Neuronal stem cell (in vitro differentiated cells): ENCODE measurements around the gene C3.

Experiments
- DNase-seq: peaks from one replicate; pipeline ENCODE4 v3.0.0-alpha.2; 2013; ENCODE audit warnings: low spot score
- H2AFZ ChIP-seq: one replicate; pipeline ENCODE4 v1.6.1; 2013; ENCODE audit warnings: mild to moderate bottlenecking, low read length, inconsistent platforms
- H2AK5ac ChIP-seq: 2 replicates; pipeline ENCODE4 v1.6.1; 2013; ENCODE audit warnings: low read depth, mild to moderate bottlenecking, inconsistent platforms, low read length, moderate library complexity, mixed read lengths
- H2BK120ac ChIP-seq: 2 replicates; pipeline ENCODE4 v1.6.1; 2013; ENCODE audit warnings: low read depth, mild to moderate bottlenecking, inconsistent platforms, low read length, moderate library complexity, mixed read lengths
- H2BK12ac ChIP-seq: one replicate; pipeline ENCODE4 v1.6.1; 2013; ENCODE audit warnings: low read length, inconsistent platforms
- H2BK15ac ChIP-seq: 2 replicates; pipeline ENCODE4 v1.6.1; 2013; ENCODE audit warnings: mild to moderate bottlenecking, low read length, inconsistent platforms, mixed read lengths
- H2BK5ac ChIP-seq: one replicate; pipeline ENCODE4 v1.6.1; 2013; ENCODE audit warnings: inconsistent platforms, mild to moderate bottlenecking, low read length, moderate library complexity
- H3K14ac ChIP-seq: one replicate; pipeline ENCODE4 v1.6.1; 2013; ENCODE audit warnings: low read length, inconsistent platforms
- H3K18ac ChIP-seq: 2 replicates; pipeline ENCODE4 v1.6.1; 2013; ENCODE audit warnings: low read length, inconsistent platforms
- H3K23ac ChIP-seq: 2 replicates; pipeline ENCODE4 v1.6.1; 2013; ENCODE audit warnings: low read depth, mild to moderate bottlenecking, mixed read lengths, low read length, inconsistent platforms; ENCODE audit not compliant: poor library complexity
- H3K27ac ChIP-seq: replicated peaks from 3 replicates; pipeline ENCODE4 v1.5.1; 2013; ENCODE audit warnings: low read length, inconsistent platforms
- H3K27me3 ChIP-seq, 3 experiments: 2 replicates each; pipeline ENCODE4 v1.6.1; 2013; ENCODE audit warnings: low read length in 3 of 3, mild to moderate bottlenecking in 2 of 3, inconsistent platforms in 1 of 3, low read depth in 1 of 3, mixed read lengths in 1 of 3, moderate library complexity in 1 of 3; ENCODE audit not compliant: control insufficient read depth in 3 of 3, insufficient read depth in 3 of 3
- H3K36me3 ChIP-seq, 2 donors: replicated peaks in 1 of 2; 2 replicates each; pipeline ENCODE4 v1.6.1; 2013; ENCODE audit warnings: low read length in 2 of 2; ENCODE audit not compliant: control insufficient read depth in 2 of 2, insufficient read depth in 2 of 2
- H3K4ac ChIP-seq: 2 replicates; pipeline ENCODE4 v1.6.1; 2013; ENCODE audit warnings: inconsistent platforms, mild to moderate bottlenecking, low read length, moderate library complexity
- H3K4me1 ChIP-seq, 2 donors: 1 replicate in 1 of 2; 2 replicates in 1 of 2; pipeline ENCODE4 v1.6.1; 2013; ENCODE audit warnings: low read length in 2 of 2, low read depth in 1 of 2; ENCODE audit not compliant: control insufficient read depth in 2 of 2, insufficient read depth in 1 of 2
- H3K4me2 ChIP-seq: one replicate; pipeline ENCODE4 v1.6.1; 2013; ENCODE audit warnings: mild to moderate bottlenecking, low read length, inconsistent platforms; ENCODE audit not compliant: insufficient read depth, poor library complexity, severe bottlenecking
- H3K4me3 ChIP-seq, 2 donors: 2 replicates each; pipeline ENCODE4 v1.5.1; 2013; ENCODE audit warnings: low read length in 2 of 2, mild to moderate bottlenecking in 2 of 2, inconsistent platforms in 1 of 2, moderate library complexity in 1 of 2
- H3K79me1 ChIP-seq: one replicate; pipeline ENCODE4 v1.6.1; 2013; ENCODE audit warnings: low read depth, mild to moderate bottlenecking, inconsistent platforms, low read length, moderate library complexity
- H3K9ac ChIP-seq: one replicate; pipeline ENCODE4 v1.6.1; 2013; ENCODE audit warnings: mild to moderate bottlenecking, low read depth, low read length, inconsistent platforms; ENCODE audit not compliant: poor library complexity
- H3K9me3 ChIP-seq, 2 donors: replicated peaks in 1 of 2; 2 replicates each; pipeline versions ENCODE3 to v1.6.1; 2013; ENCODE audit warnings: low read length in 2 of 2, mild to moderate bottlenecking in 2 of 2, inconsistent platforms in 1 of 2, low read depth in 1 of 2, mixed read lengths in 1 of 2, moderate library complexity in 1 of 2; ENCODE audit not compliant: control insufficient read depth in 2 of 2, insufficient read depth in 1 of 2
- H4K8ac ChIP-seq: one replicate; pipeline ENCODE4 v1.6.1; 2013; ENCODE audit warnings: low read depth, mild to moderate bottlenecking, inconsistent platforms, low read length, moderate library complexity
- H4K91ac ChIP-seq: one replicate; pipeline ENCODE4 v1.6.1; 2013; ENCODE audit warnings: low read length, low read depth, mild to moderate bottlenecking, inconsistent platforms; ENCODE audit not compliant: poor library complexity
- WGBS, 2 donors: extraction: QIAGEN DNeasy Blood & Tissue Kit; methylation state at CpG; one replicate each; pipeline ENCODE4 v1.1.7; 2013; ENCODE audit warnings: missing lambda C conversion rate in 2 of 2, mixed read lengths in 1 of 2; ENCODE audit not compliant: insufficient read length in 2 of 2, insufficient replicate concordance in 1 of 2; ENCODE audit errors: extremely low coverage in 2 of 2; 5-methylcytosine and 5-hydroxymethylcytosine counted together

The C3 gene

GRCh38 chr19:6671960-6672359 is 48.5 kb downstream of the C3 start:
- no peaks in the 10 kb centered on the region for H3K36me3 ChIP-seq
- no peak overlapping the region for H3K18ac ChIP-seq
- no peak overlapping the region for H3K4ac ChIP-seq
- H2BK15ac ChIP-seq, result no peak overlapping the region
- H4K8ac ChIP-seq, result no peak overlapping the region
- no peak overlapping the region for H3K14ac ChIP-seq
- H3K27me3 ChIP-seq, result peaks cover 0 to 7% (median 2%) of the 10 kb centered on the region in 3 experiments
- H2BK12ac ChIP-seq, result no peak overlapping the region
- no CpG with 5 or more reads among the region's 4 CpGs for WGBS, 2 donors
- no peak overlapping the region for H3K4me3 ChIP-seq
- no peak overlapping the region for H2BK120ac ChIP-seq
- no peak overlapping the region for H2BK5ac ChIP-seq
- H3K4me1 ChIP-seq, result peaks cover 4 to 7% of the 10 kb centered on the region in 2 donors
- H3K79me1 ChIP-seq, result no peaks in the 10 kb centered on the region
- no peak overlapping the region for H3K23ac ChIP-seq
- H4K91ac ChIP-seq, result no peak overlapping the region
- no peak overlapping the region for H3K27ac ChIP-seq
- no peak for DNase-seq
- no peak overlapping the region for H3K9ac ChIP-seq
- no peak overlapping the region for H2AK5ac ChIP-seq
- peaks cover 0 to 3% of the 10 kb centered on the region in 2 donors for H3K9me3 ChIP-seq
- H3K4me2 ChIP-seq, result no peak overlapping the region
- no peak overlapping the region for H2AFZ ChIP-seq

DNA sequence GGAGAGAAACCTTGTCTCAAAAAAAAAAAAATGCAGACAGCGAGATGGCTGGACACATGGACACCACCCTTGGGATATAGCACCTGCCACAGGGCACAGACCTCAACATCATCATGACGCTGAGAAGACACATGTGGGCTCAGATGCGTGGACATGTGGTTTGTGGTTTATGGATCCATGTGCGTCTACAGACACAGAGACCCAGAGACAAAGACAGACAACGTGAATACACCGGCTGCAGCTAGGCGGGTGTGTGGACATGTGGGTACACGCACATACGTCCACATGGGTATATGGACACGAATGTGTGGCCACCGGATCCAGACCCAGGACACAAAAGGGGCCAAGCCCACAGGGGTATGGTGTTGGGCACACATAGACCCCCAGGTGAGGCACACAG is 51.8 kb downstream of the C3 start:
- H3K4me2 ChIP-seq, result no peak overlapping the region
- H3K14ac ChIP-seq, result no peak overlapping the region
- H2BK15ac ChIP-seq, result no peak overlapping the region
- H2BK12ac ChIP-seq, result no peak overlapping the region
- H3K4me1 ChIP-seq, result no peaks in the 10 kb centered on the region
- H3K36me3 ChIP-seq, result no peaks in the 10 kb centered on the region
- no peak overlapping the region for H2AK5ac ChIP-seq
- no peak overlapping the region for H3K4ac ChIP-seq
- H2BK120ac ChIP-seq, result no peak overlapping the region
- H3K27me3 ChIP-seq, result peaks cover 0 to 7% (median 2%) of the 10 kb centered on the region in 3 experiments
- H2AFZ ChIP-seq, result no peak overlapping the region
- no peak for DNase-seq
- peaks cover 0 to 3% of the 10 kb centered on the region in 2 donors for H3K9me3 ChIP-seq
- H3K18ac ChIP-seq, result peak overlapping the region; percentile 2
- no CpG with 5 or more reads among the region's 11 CpGs for WGBS, 2 donors
- H3K79me1 ChIP-seq, result no peaks in the 10 kb centered on the region
- no peak overlapping the region for H2BK5ac ChIP-seq
- no peak overlapping the region for H4K8ac ChIP-seq
- H3K23ac ChIP-seq, result peak overlapping the region; percentile 11
- H3K27ac ChIP-seq, result no peak overlapping the region
- no peak overlapping the region for H3K4me3 ChIP-seq
- no peak overlapping the region for H3K9ac ChIP-seq
- no peak overlapping the region for H4K91ac ChIP-seq

- Histone ChIP-seq H3K9ac (peak overlapping the region; percentile 30), H3K18ac (no peak overlapping the region), H4K8ac (no peak overlapping the region), H2AK5ac (peak overlapping the region; percentile 49), H3K23ac (no peak overlapping the region), H2BK15ac (peak overlapping the region; percentile 21), H4K91ac (no peak overlapping the region), H2BK120ac (no peak overlapping the region), H3K27ac (no peak overlapping the region), H3K27me3 (peaks cover 0 to 12% (median 2%) of the 10 kb centered on the region in 3 experiments), H3K4me1 (no peaks in the 10 kb centered on the region), H3K4me3 (no peak overlapping the region), H3K4me2 (no peak overlapping the region), H3K79me1 (no peaks in the 10 kb centered on the region), H2BK12ac (no peak overlapping the region), H3K36me3 (no peaks in the 10 kb centered on the region), H3K9me3 (peaks cover 0 to 3% of the 10 kb centered on the region in 2 donors), H2AFZ (no peak overlapping the region), H3K14ac (no peak overlapping the region), H2BK5ac (no peak overlapping the region), H3K4ac (no peak overlapping the region)
- DNase-seq, result no peak
- no CpG with 5 or more reads among the region's 14 CpGs for WGBS, 2 donors
These were observed 53.3 kb downstream of the C3 start for GRCh38 chr19:6667114-6667627.

DNA sequence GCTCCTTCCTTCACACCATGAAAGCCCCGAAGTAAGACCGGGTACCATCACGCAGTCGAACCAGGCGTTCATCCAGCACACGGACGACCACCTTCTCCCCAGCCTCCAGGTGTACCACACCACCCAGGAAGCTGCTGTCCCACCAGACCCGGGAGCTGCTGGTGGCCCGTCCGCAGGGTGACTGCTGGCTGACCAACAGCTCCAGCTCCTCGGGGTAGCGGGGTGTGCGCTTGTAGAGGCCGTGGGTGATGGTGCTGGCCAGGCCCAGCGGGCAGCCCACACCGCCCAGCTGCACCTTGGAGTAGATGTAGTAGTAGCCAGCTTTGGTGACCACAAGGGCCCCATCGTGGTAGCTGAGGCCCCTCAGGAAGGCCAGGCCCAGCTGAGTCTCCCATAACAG is 55.5 kb downstream of the C3 start:
- Histone ChIP-seq H3K14ac (no peak overlapping the region), H4K91ac (no peak overlapping the region), H3K4me1 (no peaks in the 10 kb centered on the region), H4K8ac (no peak overlapping the region), H3K36me3 (no peaks in the 10 kb centered on the region), H3K9me3 (no peaks in the 10 kb centered on the region), H2AK5ac (peak overlapping the region; percentile 48), H3K4ac (no peak overlapping the region), H2BK15ac (no peak overlapping the region), H3K27ac (no peak overlapping the region), H3K4me2 (no peak overlapping the region), H3K79me1 (no peaks in the 10 kb centered on the region), H3K4me3 (no peak overlapping the region), H2BK12ac (no peak overlapping the region), H2BK5ac (no peak overlapping the region), H3K9ac (no peak overlapping the region), H2AFZ (no peak overlapping the region), H3K27me3 (peaks cover 0 to 25% (median 0%) of the 10 kb centered on the region in 3 experiments), H3K18ac (peak overlapping the region; percentile 75), H3K23ac (peak overlapping the region; percentile 57), H2BK120ac (no peak overlapping the region)
- no peak for DNase-seq
- WGBS, 2 donors, result no CpG with 5 or more reads among the region's 17 CpGs
